OCI-LY3 (cell line): ENCODE results near the gene SPAG9.

ENCODE experiments used
- EZH2phosphoT487 ChIP-seq: fragments of 200-600 bp; shearing (Covaris generic); IDR thresholded peaks from 2 replicates; pipeline ENCODE4 v1.6.1; 2018; ENCODE audit warnings: antibody characterized with exemption, mixed run types, low read depth
- TF ChIP-seq, protein P1 (sequence below): fragments of 200-600, 300-600 bp; sonication (generic); IDR thresholded peaks from 2 replicates; pipeline ENCODE4 v1.5.1; 2014; ENCODE audit warnings: antibody characterized with exemption, low read length, low read depth

GRCh38 chr17:50924800-50925199 lies 195.9 kb downstream of the SPAG9 start:
- TF ChIP-seq, protein P1, sequence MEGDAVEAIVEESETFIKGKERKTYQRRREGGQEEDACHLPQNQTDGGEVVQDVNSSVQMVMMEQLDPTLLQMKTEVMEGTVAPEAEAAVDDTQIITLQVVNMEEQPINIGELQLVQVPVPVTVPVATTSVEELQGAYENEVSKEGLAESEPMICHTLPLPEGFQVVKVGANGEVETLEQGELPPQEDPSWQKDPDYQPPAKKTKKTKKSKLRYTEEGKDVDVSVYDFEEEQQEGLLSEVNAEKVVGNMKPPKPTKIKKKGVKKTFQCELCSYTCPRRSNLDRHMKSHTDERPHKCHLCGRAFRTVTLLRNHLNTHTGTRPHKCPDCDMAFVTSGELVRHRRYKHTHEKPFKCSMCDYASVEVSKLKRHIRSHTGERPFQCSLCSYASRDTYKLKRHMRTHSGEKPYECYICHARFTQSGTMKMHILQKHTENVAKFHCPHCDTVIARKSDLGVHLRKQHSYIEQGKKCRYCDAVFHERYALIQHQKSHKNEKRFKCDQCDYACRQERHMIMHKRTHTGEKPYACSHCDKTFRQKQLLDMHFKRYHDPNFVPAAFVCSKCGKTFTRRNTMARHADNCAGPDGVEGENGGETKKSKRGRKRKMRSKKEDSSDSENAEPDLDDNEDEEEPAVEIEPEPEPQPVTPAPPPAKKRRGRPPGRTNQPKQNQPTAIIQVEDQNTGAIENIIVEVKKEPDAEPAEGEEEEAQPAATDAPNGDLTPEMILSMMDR = no peak
- TF ChIP-seq EZH2phosphoT487 = no peak
